Tibial nerve (tissue), 4 donors: ENCODE measurements around the gene LRRC8E. TPM values are rescaled to one million over a fixed set of nuclear protein-coding genes. Genes with fewer than 3 reads are reported as not detected.
"Not testable (repeated sequence)": the region's sequence is repeated elsewhere in the genome, so short reads cannot be mapped to it uniquely, and the experiment has no call there.

Source experiments
- DNase-seq, 2 donors: peaks; one replicate each; pipeline ENCODE4 v3.0.0-alpha.2; 2019; ENCODE audit warnings: low spot score in 2 of 2
- H3K27ac ChIP-seq, 4 donors: fragments of 200-600 bp; sonication (generic) in 3 of 4; one replicate each; pipeline ENCODE4 v1.5.1; 2017 to 2019; ENCODE audit warnings: mild to moderate bottlenecking in 1 of 4
- H3K27me3 ChIP-seq, 2 donors: fragments of 200-600 bp; sonication (generic) in 1 of 2; one replicate each; pipeline versions ENCODE4 v1.5.1 to v1.6.0; 2017 to 2019
- H3K36me3 ChIP-seq, 3 donors: fragments of 200-600 bp; sonication (generic); one replicate each; pipeline ENCODE4 v1.5.1; 2018 to 2019
- H3K4me1 ChIP-seq, 4 donors: fragments of 200-600 bp; sonication (generic) in 3 of 4; one replicate each; pipeline ENCODE4 v1.5.1; 2017 to 2019
- H3K4me3 ChIP-seq, 4 donors: fragments of 200-600 bp; sonication (generic) in 3 of 4; one replicate each; pipeline ENCODE4 v1.5.1; 2017 to 2019; ENCODE audit warnings: mild to moderate bottlenecking in 1 of 4, moderate library complexity in 1 of 4
- H3K9me3 ChIP-seq, 4 donors: fragments of 200-600 bp; sonication (generic) in 3 of 4; one replicate each; pipeline ENCODE4 v1.5.1; 2017 to 2019
- CTCF ChIP-seq, 5 experiments: fragments of 200-600 bp in 3 of 5; fragments of 450-650 bp in 2 of 5; sonication (generic) in 3 of 5; IDR thresholded peaks; one replicate each; pipeline ENCODE4 v1.5.1; 2016 to 2019; ENCODE audit warnings: antibody characterized with exemption in 5 of 5, mild to moderate bottlenecking in 3 of 5, moderate library complexity in 2 of 5
- EP300 ChIP-seq, 2 donors: sonication (generic); formaldehyde crosslinking; IDR thresholded peaks; one replicate each; pipeline ENCODE4 v1.6.1; 2017; ENCODE audit warnings: antibody characterized with exemption in 2 of 2, mild to moderate bottlenecking in 1 of 2
- POLR2A ChIP-seq, 2 donors: fragments of 450-650 bp; IDR thresholded peaks; one replicate each; pipeline ENCODE4 v1.6.1; 2017; ENCODE audit warnings: antibody characterized with exemption in 2 of 2, mild to moderate bottlenecking in 2 of 2, moderate library complexity in 2 of 2
- whole genome bisulfite sequencing, 2 donors: methylation state at CpG; one replicate each; pipeline ENCODE4 v1.1.5; 2018; 5-methylcytosine and 5-hydroxymethylcytosine counted together
- total RNA-seq, 4 donors: library from RNA; depleted of rRNA; stranded (reverse); fragments of >200 nt; gene quantifications; one replicate each; pipeline ENCODE4 v1.1.0, GENCODE V29; 2016

Gene LRRC8E
- total RNA-seq, 4 donors from 2014 or later: 0.59 to 1.2 TPM; not detected in 2

GRCh38 chr19:7858109-7858770, 30.1 kb upstream of the LRRC8E start:
- TF ChIP-seq EP300 (IDR thresholded peaks at IDR 0.05) (no peak), CTCF (IDR thresholded peaks at IDR 0.05) (no peak), POLR2A (IDR thresholded peaks at IDR 0.05) (no peak)
- Histone ChIP-seq H3K9me3 (no peaks in the 10 kb centered on the region), H3K4me3 (no peak overlapping the region), H3K4me1 (peaks cover 0 to 25% (median 9%) of the 10 kb centered on the region in 4 donors), H3K27ac (no peak overlapping the region), H3K27me3 (peaks cover 0 to 16% of the 10 kb centered on the region in 2 donors), H3K36me3 (peaks cover 0 to 61% (median 0%) of the 10 kb centered on the region in 3 donors)
- 65 to 70% methylated on average over 22 to 27 of the region's 29 CpGs for WGBS, 2 donors
- no peak for DNase-seq

- DNase-seq, H3K4me3 ChIP-seq, H3K27ac ChIP-seq, H3K9me3 ChIP-seq: not testable (repeated sequence)
- 91 to 96% methylated on average over 5 to 8 of the region's 8 CpGs for WGBS, 2 donors
- peaks cover 0 to 22% (median 9%) of the 10 kb centered on the region in 4 donors for H3K4me1 ChIP-seq
- peaks cover 0 to 69% (median 0%) of the 10 kb centered on the region in 3 donors for H3K36me3 ChIP-seq
- peaks cover 0 to 24% of the 10 kb centered on the region in 2 donors for H3K27me3 ChIP-seq
These were observed 29.2 kb upstream of the LRRC8E start for GRCh38 chr19:7859087-7859486.

- Histone ChIP-seq H3K36me3 (peaks cover 0 to 71% (median 0%) of the 10 kb centered on the region in 3 donors), H3K27me3 (peaks cover 0 to 32% of the 10 kb centered on the region in 2 donors)
These were observed 28.2 kb upstream of the LRRC8E start for GRCh38 chr19:7859831-7860713.

GRCh38 chr19:7860714-7861618, 27.3 kb upstream of the LRRC8E start:
- WGBS, 2 donors: 79 to 80% methylated on average over 14 of the region's 14 CpGs
- Histone ChIP-seq H3K9me3 (no peaks in the 10 kb centered on the region), H3K4me3 (no peak overlapping the region), H3K27ac (no peak overlapping the region), H3K27me3 (peaks cover 0 to 36% of the 10 kb centered on the region in 2 donors), H3K4me1 (peaks cover 0 to 22% (median 9%) of the 10 kb centered on the region in 4 donors), H3K36me3 (peaks cover 0 to 62% (median 0%) of the 10 kb centered on the region in 3 donors)
- TF ChIP-seq CTCF (IDR thresholded peaks at IDR 0.05) (no peak), POLR2A (IDR thresholded peaks at IDR 0.05) (no peak), EP300 (IDR thresholded peaks at IDR 0.05) (no peak)
- DNase-seq: no peak

More at GRCh38 chr19:7859831-7860713, 28.2 kb upstream of the LRRC8E start:
- Histone ChIP-seq H3K27ac (no peak overlapping the region), H3K4me3 (no peak overlapping the region), H3K9me3 (no peaks in the 10 kb centered on the region), H3K4me1 (peaks cover 0 to 22% (median 9%) of the 10 kb centered on the region in 4 donors)
- 87 to 90% methylated on average over 19 to 20 of the region's 22 CpGs for WGBS, 2 donors
- DNase-seq: no peak
- TF ChIP-seq POLR2A (IDR thresholded peaks at IDR 0.05) (no peak), EP300 (IDR thresholded peaks at IDR 0.05) (no peak), CTCF (IDR thresholded peaks at IDR 0.05) (no peak)
